GM19328 (cell line): ENCODE data around the gene GSS.

Experiments
- ATAC-seq: cut with Tn5 transposase; IDR thresholded peaks from one replicate; pipeline ENCODE4 v1.9.1; 2021; ENCODE audit warnings: mild to moderate bottlenecking, moderate library complexity; ENCODE audit not compliant: unreplicated experiment

GSS gene

GRCh38 chr20:34994509-34995131, 39.0 kb upstream of the GSS start:
- ATAC-seq = no peak

GRCh38 chr20:34993941-34994508, 38.4 kb upstream of the GSS start:
- ATAC-seq = no peak

- no peak for ATAC-seq
Measured at GRCh38 chr20:34992751-34993417, 37.3 kb upstream of the GSS start.

GRCh38 chr20:34990661-34991214, 35.1 kb upstream of the GSS start:
- ATAC-seq = no peak

GRCh38 chr20:34990231-34990630, 34.6 kb upstream of the GSS start:
- ATAC-seq = no peak

GRCh38 chr20:34989670-34990069, 34.1 kb upstream of the GSS start:
- no peak for ATAC-seq

GRCh38 chr20:34989118-34989517, 33.5 kb upstream of the GSS start:
- ATAC-seq = no peak

GRCh38 chr20:34988191-34988540, 32.6 kb upstream of the GSS start:
- no peak for ATAC-seq

- no peak for ATAC-seq
Measured at GRCh38 chr20:34987288-34988190, 31.9 kb upstream of the GSS start.

- no peak for ATAC-seq
Measured at GRCh38 chr20:34986311-34987287, 31.0 kb upstream of the GSS start.

GRCh38 chr20:34985461-34986310, 30.1 kb upstream of the GSS start:
- no peak for ATAC-seq

GRCh38 chr20:34984756-34985261, 29.2 kb upstream of the GSS start:
- no peak for ATAC-seq

GRCh38 chr20:34983995-34984735, 28.6 kb upstream of the GSS start:
- ATAC-seq = no peak

GRCh38 chr20:34983089-34983820, 27.6 kb upstream of the GSS start:
- ATAC-seq = no peak

GRCh38 chr20:34982270-34983088, 26.9 kb upstream of the GSS start:
- no peak for ATAC-seq

- no peak for ATAC-seq
Measured at GRCh38 chr20:34980543-34981233, 25.1 kb upstream of the GSS start.
